HepG2 (cell line): ENCODE results near the gene MAB21L1.

Experiments
- ARHGAP35 ChIP-seq: sonication (generic); formaldehyde crosslinking; IDR thresholded peaks from 2 replicates; pipeline ENCODE4 v1.9.0; 2022; ENCODE audit warnings: mild to moderate bottlenecking, inconsistent platforms, moderate library complexity, missing genetic modification reagents, borderline replicate concordance
- CTCF ChIP-seq: sonication (generic); formaldehyde crosslinking; IDR thresholded peaks from 2 replicates; pipeline ENCODE4 v1.5.0; 2020; ENCODE audit warnings: mild to moderate bottlenecking, missing genetic modification reagents, moderate library complexity
- MEIS1 ChIP-seq: sonication (generic); formaldehyde crosslinking; IDR thresholded peaks from 2 replicates; pipeline ENCODE4 v1.9.0; 2021; ENCODE audit warnings: mild to moderate bottlenecking, missing genetic modification reagents, moderate library complexity, borderline replicate concordance
- PCBP2 ChIP-seq: fragments of 200-400 bp; formaldehyde crosslinking; optimal IDR thresholded peaks from 2 replicates; pipeline ENCODE3; 2018; ENCODE audit warnings: low read length, low read depth; ENCODE audit not compliant: poor library complexity, severe bottlenecking
- POLR2A ChIP-seq, 2 experiments: IDR thresholded peaks; 2 replicates each; pipeline ENCODE4 v1.6.1; 2011; ENCODE audit warnings: low read depth in 2 of 2, low read length in 2 of 2, mild to moderate bottlenecking in 1 of 2, moderate library complexity in 1 of 2; ENCODE audit not compliant: insufficient read depth in 1 of 2
- RFX1 ChIP-seq: fragments of 450-650 bp; IDR thresholded peaks from 2 replicates; pipeline ENCODE4 v1.6.1; 2017
- TRAFD1 ChIP-seq: sonication (generic); formaldehyde crosslinking; IDR thresholded peaks from 2 replicates; pipeline ENCODE4 v1.5.1; 2020; ENCODE audit warnings: missing genetic modification reagents, mild to moderate bottlenecking, borderline replicate concordance
- ZNF12 ChIP-seq: sonication (generic); formaldehyde crosslinking; IDR thresholded peaks from 2 replicates; pipeline ENCODE4 v1.5.0; 2020; ENCODE audit warnings: missing genetic modification reagents
- ZNF367 ChIP-seq: sonication (generic); formaldehyde crosslinking; IDR thresholded peaks from 2 replicates; pipeline ENCODE4 v1.4.0; 2020; ENCODE audit warnings: missing genetic modification reagents, borderline replicate concordance
- ZNF430 ChIP-seq: sonication (generic); formaldehyde crosslinking; IDR thresholded peaks from 2 replicates; pipeline ENCODE4 v1.9.0; 2021; ENCODE audit warnings: mild to moderate bottlenecking, missing genetic modification reagents
- ZNF652 ChIP-seq: IDR thresholded peaks from 2 replicates; pipeline ENCODE4 v1.6.1; 2016; ENCODE audit warnings: low read depth, borderline replicate concordance
- ZNF740 ChIP-seq: sonication (generic); formaldehyde crosslinking; IDR thresholded peaks from 2 replicates; pipeline ENCODE4 v1.4.0; 2020; ENCODE audit warnings: missing genetic modification reagents

- TF ChIP-seq TRAFD1 (CRISPR knock-in tag): no peak
- no peak for TF ChIP-seq MEIS1 (CRISPR knock-in tag)
- TF ChIP-seq CTCF (CRISPR knock-in tag): no peak
- TF ChIP-seq ZNF367 (CRISPR knock-in tag): no peak
- TF ChIP-seq ZNF740 (CRISPR knock-in tag): no peak
- no peak for TF ChIP-seq POLR2A (IDR thresholded peaks at IDR 0.05; ENCODE audit: insufficient read depth in 1 of 2, low read depth in 2 of 2, low read length in 2 of 2)
- TF ChIP-seq ZNF430 (CRISPR knock-in tag): no peak
- no peak for TF ChIP-seq RFX1
- TF ChIP-seq ARHGAP35 (CRISPR knock-in tag): no peak
- TF ChIP-seq PCBP2: no peak
- no peak for TF ChIP-seq ZNF12 (CRISPR knock-in tag)
- TF ChIP-seq ZNF652: no peak
These were observed 21.7 kb upstream of the MAB21L1 start for GRCh38 chr13:35498231-35498630.
